Ishikawa (cell line): ENCODE data around the gene ACSL3.

Experiments used
- CREB1 ChIP-seq: IDR thresholded peaks from 2 replicates; pipeline ENCODE4 v1.6.1; 2012; ENCODE audit warnings: low read depth
- EP300 ChIP-seq: IDR thresholded peaks from 2 replicates; pipeline ENCODE4 v1.6.1; 2012; ENCODE audit warnings: borderline replicate concordance
- TCF12 ChIP-seq: IDR thresholded peaks from 2 replicates; pipeline ENCODE4 v1.6.1; 2012; ENCODE audit warnings: low read depth
- YY1 ChIP-seq: IDR thresholded peaks from 2 replicates; pipeline ENCODE4 v1.6.1; 2012; ENCODE audit warnings: low read depth
- TF ChIP-seq, protein P1 (sequence below): IDR thresholded peaks from 2 replicates; pipeline ENCODE4 v1.6.1; 2012; ENCODE audit warnings: low read depth, mild to moderate bottlenecking
- TF ChIP-seq, protein P2 (sequence below): IDR thresholded peaks from 2 replicates; pipeline ENCODE4 v1.6.1; 2012

The ACSL3 gene

DNA sequence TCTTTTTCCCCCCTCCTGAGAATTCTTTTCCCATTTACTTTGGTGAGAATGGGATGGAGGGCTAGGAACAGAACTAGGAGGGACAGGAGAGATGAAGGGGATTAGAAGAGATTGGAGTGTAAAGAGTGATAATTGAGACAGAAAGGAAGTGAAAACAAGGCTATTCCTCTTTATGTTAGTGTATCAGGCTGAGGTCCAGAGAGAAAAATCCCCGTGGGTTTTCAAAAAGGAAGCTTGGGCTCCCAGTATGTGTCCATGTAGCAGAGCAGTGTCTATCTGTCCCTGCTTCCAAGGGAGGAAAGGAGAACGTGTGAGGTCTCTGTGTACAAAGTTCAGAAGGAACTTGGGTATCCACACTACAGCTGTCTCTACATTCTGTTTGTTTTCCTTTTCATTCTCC, 131.3 kb downstream of the ACSL3 start:
- TF ChIP-seq TCF12 (no peak), YY1 (no peak), EP300 (no peak), CREB1 (no peak)
- TF ChIP-seq, protein P1, sequence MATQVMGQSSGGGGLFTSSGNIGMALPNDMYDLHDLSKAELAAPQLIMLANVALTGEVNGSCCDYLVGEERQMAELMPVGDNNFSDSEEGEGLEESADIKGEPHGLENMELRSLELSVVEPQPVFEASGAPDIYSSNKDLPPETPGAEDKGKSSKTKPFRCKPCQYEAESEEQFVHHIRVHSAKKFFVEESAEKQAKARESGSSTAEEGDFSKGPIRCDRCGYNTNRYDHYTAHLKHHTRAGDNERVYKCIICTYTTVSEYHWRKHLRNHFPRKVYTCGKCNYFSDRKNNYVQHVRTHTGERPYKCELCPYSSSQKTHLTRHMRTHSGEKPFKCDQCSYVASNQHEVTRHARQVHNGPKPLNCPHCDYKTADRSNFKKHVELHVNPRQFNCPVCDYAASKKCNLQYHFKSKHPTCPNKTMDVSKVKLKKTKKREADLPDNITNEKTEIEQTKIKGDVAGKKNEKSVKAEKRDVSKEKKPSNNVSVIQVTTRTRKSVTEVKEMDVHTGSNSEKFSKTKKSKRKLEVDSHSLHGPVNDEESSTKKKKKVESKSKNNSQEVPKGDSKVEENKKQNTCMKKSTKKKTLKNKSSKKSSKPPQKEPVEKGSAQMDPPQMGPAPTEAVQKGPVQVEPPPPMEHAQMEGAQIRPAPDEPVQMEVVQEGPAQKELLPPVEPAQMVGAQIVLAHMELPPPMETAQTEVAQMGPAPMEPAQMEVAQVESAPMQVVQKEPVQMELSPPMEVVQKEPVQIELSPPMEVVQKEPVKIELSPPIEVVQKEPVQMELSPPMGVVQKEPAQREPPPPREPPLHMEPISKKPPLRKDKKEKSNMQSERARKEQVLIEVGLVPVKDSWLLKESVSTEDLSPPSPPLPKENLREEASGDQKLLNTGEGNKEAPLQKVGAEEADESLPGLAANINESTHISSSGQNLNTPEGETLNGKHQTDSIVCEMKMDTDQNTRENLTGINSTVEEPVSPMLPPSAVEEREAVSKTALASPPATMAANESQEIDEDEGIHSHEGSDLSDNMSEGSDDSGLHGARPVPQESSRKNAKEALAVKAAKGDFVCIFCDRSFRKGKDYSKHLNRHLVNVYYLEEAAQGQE: no peak
- TF ChIP-seq, protein P2, sequence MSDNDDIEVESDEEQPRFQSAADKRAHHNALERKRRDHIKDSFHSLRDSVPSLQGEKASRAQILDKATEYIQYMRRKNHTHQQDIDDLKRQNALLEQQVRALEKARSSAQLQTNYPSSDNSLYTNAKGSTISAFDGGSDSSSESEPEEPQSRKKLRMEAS: no peak
